ENCODE measurements around the gene CAMK1.

CAMK1 gene

DNA sequence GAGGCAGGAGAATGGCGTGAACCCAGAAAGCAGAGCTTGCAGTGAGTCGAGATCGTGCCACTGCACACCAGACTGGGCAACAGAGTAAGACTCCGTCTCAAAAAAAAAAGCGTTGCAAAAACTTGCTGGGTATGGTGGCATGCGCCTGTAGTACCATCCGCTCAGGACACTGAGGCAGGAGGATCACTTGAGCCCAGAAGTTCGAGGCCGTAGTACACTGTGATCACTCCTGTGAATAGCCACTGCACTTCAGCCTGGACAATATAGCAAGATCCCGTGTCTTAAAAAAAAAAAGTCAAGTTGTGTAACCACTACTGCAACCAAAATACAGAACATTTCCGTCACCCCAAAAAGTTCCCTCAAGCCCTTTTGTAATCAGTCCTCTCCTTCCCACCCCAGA is 24.7 kb upstream of the CAMK1 start:
- H3K36me3 ChIP-seq (ENCODE audit: control insufficient read depth, insufficient read depth, low read length) = peaks cover 34% of the 10 kb centered on the region
- peaks cover 30% of the 10 kb centered on the region for H3K4me1 ChIP-seq (ENCODE audit: control insufficient read depth, insufficient read depth, low read length, poor library complexity, severe bottlenecking)

DNA sequence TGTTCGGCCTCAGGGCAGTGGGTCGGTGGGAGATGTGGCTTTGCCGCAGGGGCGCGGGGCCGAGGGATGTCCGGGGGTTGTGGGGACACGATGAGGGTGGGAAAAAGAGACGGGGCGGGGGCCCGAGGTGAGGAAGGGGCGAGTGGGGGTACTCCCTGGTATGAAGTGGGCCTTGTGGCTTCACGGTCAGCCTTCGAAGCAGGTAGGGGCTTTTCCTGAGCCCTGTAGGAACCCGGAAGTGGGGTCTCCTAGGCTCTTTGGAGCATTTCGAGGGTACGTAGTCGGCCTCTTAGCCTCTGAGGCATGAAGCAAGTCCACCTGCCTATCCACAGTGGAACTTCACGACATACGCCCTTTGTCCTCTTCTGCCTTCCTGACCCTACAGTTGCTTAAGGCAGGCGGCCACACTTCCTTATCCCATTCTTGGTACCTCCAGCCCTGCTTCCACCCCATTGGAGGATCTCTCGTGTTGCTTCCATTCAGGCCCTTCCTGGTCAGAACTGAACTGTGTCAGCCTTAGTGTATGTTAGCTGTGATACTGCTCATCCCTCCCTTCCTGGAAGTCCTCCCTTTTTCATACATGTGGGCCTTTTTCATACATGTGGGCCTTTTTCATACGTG is 23.5 kb upstream of the CAMK1 start:
- peak in 2 of 3 donors; percentile 11 to 30 for DNase-seq

More for the DNA sequence above, 24.7 kb upstream of the CAMK1 start:
- DNase-seq = no peak
- no peaks in the 10 kb centered on the region for H3K27me3 ChIP-seq (replicated peaks; ENCODE audit: control insufficient read depth, insufficient read depth, low read length, poor library complexity, severe bottlenecking)
- no peak overlapping the region for H3K4me3 ChIP-seq (ENCODE audit: insufficient read depth, low read depth, low read length, poor library complexity, severe bottlenecking)
- peak overlapping the region; percentile 97 for H3K27ac ChIP-seq (ENCODE audit: insufficient read depth, low read length, poor library complexity, severe bottlenecking)
- no peaks in the 10 kb centered on the region for H3K9me3 ChIP-seq (ENCODE audit: control insufficient read depth, low read length)

DNA sequence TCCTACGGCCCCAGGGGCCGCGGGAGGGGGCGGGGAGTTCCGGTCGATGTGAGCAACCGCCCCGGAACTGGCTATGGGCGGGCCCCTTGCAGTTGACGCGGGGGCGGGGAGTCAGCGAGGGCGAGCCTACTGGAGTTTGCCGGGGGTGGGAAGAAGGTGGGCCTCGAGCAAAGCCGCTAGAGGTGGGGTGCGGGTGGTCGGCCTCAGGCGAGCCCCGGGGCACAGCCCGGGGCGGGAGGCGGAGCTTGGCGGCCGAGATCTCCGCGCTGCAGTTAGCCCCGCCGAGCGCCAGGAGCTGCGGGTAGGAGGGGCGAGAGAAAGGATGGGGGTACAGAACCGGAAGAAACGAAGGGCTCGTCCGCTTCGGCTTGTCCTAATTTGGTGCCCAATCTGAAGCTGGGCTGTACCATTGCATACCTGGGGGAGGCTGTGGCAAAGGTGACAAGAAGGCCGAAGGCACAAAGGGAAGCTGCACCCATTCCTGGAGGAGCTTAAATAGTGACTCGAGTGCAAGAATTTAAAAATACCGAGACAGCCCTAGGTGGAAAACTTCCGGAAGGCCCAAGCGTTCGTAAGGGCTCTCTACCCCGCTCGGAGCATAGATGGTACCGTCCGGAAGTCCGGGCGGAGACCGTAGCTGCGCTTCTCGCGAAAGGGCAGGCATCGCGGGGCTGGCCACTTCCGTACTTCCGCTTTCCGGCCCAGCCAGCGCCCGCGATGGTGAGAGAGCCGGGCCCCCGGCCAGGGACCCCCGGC is 22.8 kb upstream of the CAMK1 start, which contains the start of the genes ARPC4 and TADA3:
TSS of gene ARPC4 (plus strand) at position 678 of the 756 bp plus-strand sequence. CDS start at position 718, 40 bp downstream.
TSS of gene TADA3 (minus strand) at position 69 of the 756 bp plus-strand sequence. CDS start 1,007 bp downstream, outside the sequence.
- peak; percentile 76 to 86 (median 85) for DNase-seq
- H3K27ac ChIP-seq (ENCODE audit: insufficient read depth, low read length, poor library complexity, severe bottlenecking) = peak within 1 kb of the TSS; percentile 97
- H3K36me3 ChIP-seq (ENCODE audit: control insufficient read depth, insufficient read depth, low read length) = peaks cover 24% of the 10 kb centered on the region

More for the DNA sequence above, 23.5 kb upstream of the CAMK1 start:
- Histone ChIP-seq H3K9me3 (ENCODE audit: control insufficient read depth, low read length) (no peaks in the 10 kb centered on the region), H3K27ac (ENCODE audit: insufficient read depth, low read length, poor library complexity, severe bottlenecking) (peak overlapping the region; percentile 97), H3K4me3 (ENCODE audit: insufficient read depth, low read depth, low read length, poor library complexity, severe bottlenecking) (peak overlapping the region; percentile 98), H3K27me3 (replicated peaks; ENCODE audit: control insufficient read depth, insufficient read depth, low read length, poor library complexity, severe bottlenecking) (no peaks in the 10 kb centered on the region), H3K36me3 (ENCODE audit: control insufficient read depth, insufficient read depth, low read length) (peaks cover 31% of the 10 kb centered on the region), H3K4me1 (ENCODE audit: control insufficient read depth, insufficient read depth, low read length, poor library complexity, severe bottlenecking) (peaks cover 30% of the 10 kb centered on the region)

DNA sequence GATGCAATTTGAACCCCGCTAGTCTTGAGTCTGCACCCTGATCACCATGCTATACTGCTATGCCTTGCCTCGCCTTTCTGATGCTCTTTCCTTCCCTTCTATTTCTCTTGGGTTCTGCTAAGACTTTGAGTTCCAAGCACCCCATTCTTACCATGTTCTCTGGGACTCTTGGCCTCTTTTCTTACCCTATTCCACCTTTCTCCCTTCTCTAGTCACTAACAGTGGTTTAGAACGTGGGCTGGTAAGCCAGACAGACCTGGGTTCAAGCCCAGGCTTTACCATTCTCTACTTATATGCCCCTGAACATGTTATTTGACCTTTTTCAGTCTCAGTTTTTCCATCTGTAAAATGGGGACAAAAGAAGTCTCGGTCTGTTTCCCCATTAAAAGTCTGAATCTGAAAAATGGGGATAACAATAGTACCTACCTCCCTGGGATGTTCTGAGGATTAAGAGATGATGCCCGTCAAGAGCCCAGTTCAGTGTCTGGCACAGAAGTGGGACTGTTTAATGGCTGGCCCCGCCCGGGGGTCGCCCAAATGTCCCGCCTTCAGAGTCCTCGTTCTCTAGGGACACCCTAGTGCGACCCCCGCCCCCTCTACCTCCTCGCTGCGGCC is 22.1 kb upstream of the CAMK1 start:
- peak overlapping the region; percentile 98 for H3K4me3 ChIP-seq (ENCODE audit: insufficient read depth, low read depth, low read length, poor library complexity, severe bottlenecking)
- no peaks in the 10 kb centered on the region for H3K27me3 ChIP-seq (replicated peaks; ENCODE audit: control insufficient read depth, insufficient read depth, low read length, poor library complexity, severe bottlenecking)
- H3K9me3 ChIP-seq (ENCODE audit: control insufficient read depth, low read length) = no peaks in the 10 kb centered on the region
- DNase-seq = no peak
- H3K4me1 ChIP-seq (ENCODE audit: control insufficient read depth, insufficient read depth, low read length, poor library complexity, severe bottlenecking) = peaks cover 30% of the 10 kb centered on the region
- H3K36me3 ChIP-seq (ENCODE audit: control insufficient read depth, insufficient read depth, low read length) = peaks cover 18% of the 10 kb centered on the region
- peak overlapping the region; percentile 97 for H3K27ac ChIP-seq (ENCODE audit: insufficient read depth, low read length, poor library complexity, severe bottlenecking)

More for the DNA sequence above, 22.8 kb upstream of the CAMK1 start, which contains the start of the genes ARPC4 and TADA3:
- H3K9me3 ChIP-seq (ENCODE audit: control insufficient read depth, low read length) = no peaks in the 10 kb centered on the region
- peak within 1 kb of the TSS; percentile 98 for H3K4me3 ChIP-seq (ENCODE audit: insufficient read depth, low read depth, low read length, poor library complexity, severe bottlenecking)
- peaks cover 30% of the 10 kb centered on the region for H3K4me1 ChIP-seq (ENCODE audit: control insufficient read depth, insufficient read depth, low read length, poor library complexity, severe bottlenecking)
- no peaks in the 10 kb centered on the region for H3K27me3 ChIP-seq (replicated peaks; ENCODE audit: control insufficient read depth, insufficient read depth, low read length, poor library complexity, severe bottlenecking)

DNA sequence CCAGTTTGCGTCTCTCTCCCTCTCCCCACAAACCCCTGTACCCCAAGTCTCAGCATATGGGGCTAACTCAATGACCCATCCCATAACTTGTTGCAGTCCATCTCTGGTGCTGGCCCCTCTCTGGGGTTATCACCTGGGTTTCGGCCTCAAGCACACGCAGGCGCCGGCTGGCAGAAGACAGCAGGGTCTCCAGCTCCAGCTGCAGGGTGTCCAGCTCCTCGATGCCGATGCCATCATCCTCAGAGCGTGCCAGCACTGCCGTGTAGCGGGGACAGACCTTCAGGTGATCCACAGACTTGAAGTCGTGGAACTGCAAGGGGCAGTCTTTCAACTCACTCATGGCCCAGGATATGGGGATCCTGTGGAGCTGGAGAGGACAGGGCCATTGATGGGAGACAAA is 21.4 kb upstream of the CAMK1 start:
- H3K27ac ChIP-seq (ENCODE audit: insufficient read depth, low read length, poor library complexity, severe bottlenecking) = no peak overlapping the region

DNA sequence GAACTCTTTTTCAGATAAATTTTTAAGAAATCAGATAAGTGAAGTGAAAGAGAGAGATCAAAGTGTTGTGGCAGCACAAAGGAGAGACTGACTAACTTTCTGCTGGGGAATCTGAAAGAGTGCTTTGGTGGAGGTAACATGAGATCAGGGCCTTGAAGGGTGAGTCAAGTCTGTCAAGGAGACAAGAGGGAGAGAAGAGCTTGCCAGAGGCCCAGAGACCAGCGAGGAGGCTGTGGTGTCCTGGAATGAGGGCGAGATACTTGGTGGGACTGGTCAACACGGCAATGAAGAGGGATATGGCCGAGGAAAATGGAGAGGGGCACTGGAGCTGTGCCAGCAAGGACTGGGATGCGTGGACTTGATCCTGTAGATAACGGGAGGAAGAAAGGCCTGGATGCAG is 18.0 kb upstream of the CAMK1 start:
- DNase-seq = no peak
- Histone ChIP-seq H3K27ac (ENCODE audit: insufficient read depth, low read length, poor library complexity, severe bottlenecking) (no peak overlapping the region), H3K36me3 (ENCODE audit: control insufficient read depth, insufficient read depth, low read length) (peaks cover 36% of the 10 kb centered on the region)

More for the DNA sequence above, 21.4 kb upstream of the CAMK1 start:
- Histone ChIP-seq H3K4me1 (ENCODE audit: control insufficient read depth, insufficient read depth, low read length, poor library complexity, severe bottlenecking) (peaks cover 28% of the 10 kb centered on the region), H3K4me3 (ENCODE audit: insufficient read depth, low read depth, low read length, poor library complexity, severe bottlenecking) (peak overlapping the region; percentile 98), H3K36me3 (ENCODE audit: control insufficient read depth, insufficient read depth, low read length) (peaks cover 25% of the 10 kb centered on the region), H3K9me3 (ENCODE audit: control insufficient read depth, low read length) (no peaks in the 10 kb centered on the region), H3K27me3 (replicated peaks; ENCODE audit: control insufficient read depth, insufficient read depth, low read length, poor library complexity, severe bottlenecking) (no peaks in the 10 kb centered on the region)
- DNase-seq = no peak

DNA sequence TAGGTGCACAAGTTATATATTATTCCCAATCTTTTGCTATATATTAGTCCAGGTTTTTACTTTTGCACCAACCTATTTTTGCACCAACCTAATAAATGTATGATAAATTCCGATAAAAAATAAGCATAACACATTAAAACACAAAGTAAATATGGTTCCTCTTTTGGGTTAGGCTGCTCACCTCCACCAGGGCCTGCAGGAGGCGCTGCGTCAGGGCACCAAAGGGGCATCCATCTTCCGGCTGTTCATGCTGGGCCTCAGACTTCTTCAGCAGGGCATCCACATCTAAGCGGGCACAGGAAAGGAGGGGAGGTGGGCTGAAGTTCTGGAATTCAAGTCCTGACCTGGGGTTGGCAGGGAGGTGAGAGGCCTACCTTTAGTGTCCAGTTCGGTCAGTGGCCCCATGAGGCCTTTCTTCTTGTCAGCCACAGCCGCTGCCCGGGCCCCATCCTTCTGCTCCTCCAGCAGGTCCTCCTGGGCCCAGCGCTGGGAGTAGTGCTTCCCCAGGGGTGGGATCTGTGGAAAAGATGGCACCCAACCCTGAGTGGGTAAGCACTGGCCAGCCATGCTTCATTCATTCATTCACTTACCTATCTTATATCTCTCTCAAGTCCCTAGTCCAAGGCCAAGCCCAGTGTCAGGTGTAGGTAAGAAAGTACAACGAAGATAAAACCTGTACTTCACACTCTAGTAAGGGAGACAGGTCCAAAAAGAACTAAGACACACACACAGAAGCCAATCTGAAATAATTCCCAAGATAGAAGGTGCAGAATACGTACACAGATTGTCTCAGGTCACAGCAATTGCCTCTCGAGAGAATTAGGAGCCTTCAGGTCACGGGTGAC is 17.3 kb upstream of the CAMK1 start:
- Histone ChIP-seq H3K27ac (ENCODE audit: insufficient read depth, low read length, poor library complexity, severe bottlenecking) (no peak overlapping the region), H3K4me1 (ENCODE audit: control insufficient read depth, insufficient read depth, low read length, poor library complexity, severe bottlenecking) (peaks cover 11% of the 10 kb centered on the region), H3K27me3 (replicated peaks; ENCODE audit: control insufficient read depth, insufficient read depth, low read length, poor library complexity, severe bottlenecking) (no peaks in the 10 kb centered on the region), H3K36me3 (ENCODE audit: control insufficient read depth, insufficient read depth, low read length) (peaks cover 38% of the 10 kb centered on the region), H3K4me3 (ENCODE audit: insufficient read depth, low read depth, low read length, poor library complexity, severe bottlenecking) (no peak overlapping the region), H3K9me3 (ENCODE audit: control insufficient read depth, low read length) (no peaks in the 10 kb centered on the region)
- no peak for DNase-seq

More for the DNA sequence above, 18.0 kb upstream of the CAMK1 start:
- no peaks in the 10 kb centered on the region for H3K27me3 ChIP-seq (replicated peaks; ENCODE audit: control insufficient read depth, insufficient read depth, low read length, poor library complexity, severe bottlenecking)
- H3K9me3 ChIP-seq (ENCODE audit: control insufficient read depth, low read length) = no peaks in the 10 kb centered on the region
- no peak overlapping the region for H3K4me3 ChIP-seq (ENCODE audit: insufficient read depth, low read depth, low read length, poor library complexity, severe bottlenecking)
- H3K4me1 ChIP-seq (ENCODE audit: control insufficient read depth, insufficient read depth, low read length, poor library complexity, severe bottlenecking) = peaks cover 15% of the 10 kb centered on the region

DNA sequence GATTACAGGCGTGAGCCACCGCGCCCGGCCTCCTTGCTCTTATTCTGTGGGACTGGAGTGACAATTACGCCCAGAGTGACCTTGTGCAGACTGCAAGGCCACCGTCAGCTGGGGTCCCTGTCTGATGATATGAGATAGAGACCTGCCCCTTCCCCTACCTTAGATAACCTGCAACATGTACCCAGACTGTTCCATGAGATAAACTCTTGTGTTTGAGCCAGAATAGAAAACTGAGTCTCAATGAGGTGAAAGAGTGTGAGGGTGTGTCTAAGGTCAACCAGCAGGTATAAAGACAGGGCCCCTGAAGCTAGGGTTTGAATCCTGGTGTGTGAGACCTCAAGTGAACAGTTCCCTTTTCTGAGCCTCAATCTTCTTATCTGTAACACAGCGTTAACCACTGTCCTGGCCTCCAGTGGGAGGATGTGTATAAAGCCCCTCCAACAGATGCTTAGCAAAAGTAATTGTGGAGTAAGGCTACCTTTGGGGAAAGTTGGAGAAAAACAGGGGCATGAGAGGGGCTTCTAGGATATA is 16.5 kb upstream of the CAMK1 start:
- no peaks in the 10 kb centered on the region for H3K9me3 ChIP-seq (ENCODE audit: control insufficient read depth, low read length)
- no peak overlapping the region for H3K4me3 ChIP-seq (ENCODE audit: insufficient read depth, low read depth, low read length, poor library complexity, severe bottlenecking)
- peaks cover 45% of the 10 kb centered on the region for H3K36me3 ChIP-seq (ENCODE audit: control insufficient read depth, insufficient read depth, low read length)
- no peak for DNase-seq
- H3K4me1 ChIP-seq (ENCODE audit: control insufficient read depth, insufficient read depth, low read length, poor library complexity, severe bottlenecking) = peaks cover 6% of the 10 kb centered on the region
- no peak overlapping the region for H3K27ac ChIP-seq (ENCODE audit: insufficient read depth, low read length, poor library complexity, severe bottlenecking)
- no peaks in the 10 kb centered on the region for H3K27me3 ChIP-seq (replicated peaks; ENCODE audit: control insufficient read depth, insufficient read depth, low read length, poor library complexity, severe bottlenecking)

DNA sequence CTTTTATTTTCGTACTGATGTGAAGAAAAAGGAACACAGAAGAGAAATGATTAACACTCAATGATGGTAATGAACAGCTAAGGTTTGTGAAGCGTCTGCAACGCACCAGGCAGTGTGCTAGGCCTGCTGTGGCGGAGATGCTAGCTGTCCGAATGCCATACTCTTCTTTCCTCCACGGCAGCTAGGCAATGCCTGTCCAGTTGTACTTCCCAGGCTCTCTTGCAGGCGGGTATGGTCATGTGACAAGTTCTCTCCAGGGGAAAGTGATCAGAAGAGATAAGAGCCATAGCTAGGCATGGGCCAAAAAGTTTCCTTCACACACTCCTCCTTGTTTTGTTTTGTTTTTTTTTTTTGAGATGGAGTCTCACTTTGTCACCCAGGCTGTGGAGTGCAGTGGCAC is 15.9 kb upstream of the CAMK1 start:
- H3K9me3 ChIP-seq (ENCODE audit: control insufficient read depth, low read length) = no peaks in the 10 kb centered on the region
- H3K36me3 ChIP-seq (ENCODE audit: control insufficient read depth, insufficient read depth, low read length) = peaks cover 45% of the 10 kb centered on the region
- DNase-seq = no peak
- H3K27me3 ChIP-seq (replicated peaks; ENCODE audit: control insufficient read depth, insufficient read depth, low read length, poor library complexity, severe bottlenecking) = no peaks in the 10 kb centered on the region
- no peak overlapping the region for H3K4me3 ChIP-seq (ENCODE audit: insufficient read depth, low read depth, low read length, poor library complexity, severe bottlenecking)
- H3K27ac ChIP-seq (ENCODE audit: insufficient read depth, low read length, poor library complexity, severe bottlenecking) = no peak overlapping the region
- peaks cover 7% of the 10 kb centered on the region for H3K4me1 ChIP-seq (ENCODE audit: control insufficient read depth, insufficient read depth, low read length, poor library complexity, severe bottlenecking)

All from effector memory CD4-positive, alpha-beta T cell (primary cell).